Natural killer cell (primary cell): Measurements from ENCODE around the gene HEATR3. TPM values are rescaled to one million over a fixed set of nuclear protein-coding genes. Genes with fewer than 3 reads are reported as not detected.
A peak's percentile ranks its signal among the peaks of the same experiment; 100 is the strongest.

Source experiments
- ATAC-seq, 3 donors: fragments of 150-1000 bp in 2 of 3; fragments of 200-7000 bp in 1 of 3; cut with Tn5 transposase; 1 replicate in 1 of 3; 2 replicates in 2 of 3; pipeline ENCODE4 v1.10.0; 2021; ENCODE audit warnings: mild to moderate bottlenecking in 2 of 3, moderate library complexity in 2 of 3
- DNase-seq, 2 donors: peaks; one replicate each; pipeline versions ENCODE4 v3.0.0 to v3.0.0-alpha.2; 2013 to 2021; ENCODE audit warnings: mixed read lengths in 1 of 2
- H3K27ac ChIP-seq: one replicate; pipeline ENCODE4 v1.5.1; 2013; ENCODE audit warnings: mild to moderate bottlenecking, low read length
- H3K27me3 ChIP-seq: one replicate; pipeline ENCODE4 v1.6.1; 2013; ENCODE audit warnings: low read length; ENCODE audit not compliant: control insufficient read depth, insufficient read depth
- H3K36me3 ChIP-seq: one replicate; pipeline ENCODE4 v1.6.1; 2013; ENCODE audit warnings: low read length; ENCODE audit not compliant: control insufficient read depth, insufficient read depth
- H3K4me1 ChIP-seq: one replicate; pipeline ENCODE4 v1.6.1; 2013; ENCODE audit warnings: low read length; ENCODE audit not compliant: control insufficient read depth, insufficient read depth
- H3K4me3 ChIP-seq: one replicate; pipeline ENCODE4 v1.5.1; 2013; ENCODE audit warnings: low read length
- H3K9me3 ChIP-seq: one replicate; pipeline ENCODE4 v1.6.1; 2013; ENCODE audit warnings: low read length; ENCODE audit not compliant: control insufficient read depth, insufficient read depth
- H3K27ac Mint-ChIP-seq, 2 donors: one replicate each; pipeline ENCODE4 v1.8.0; 2022; ENCODE audit warnings: mild to moderate bottlenecking in 2 of 2, mixed read lengths in 2 of 2, moderate library complexity in 1 of 2
- H3K27me3 Mint-ChIP-seq, 2 donors: one replicate each; pipeline ENCODE4 v1.8.0; 2022; ENCODE audit warnings: low read depth in 2 of 2, mixed read lengths in 2 of 2
- H3K36me3 Mint-ChIP-seq: one replicate; pipeline ENCODE4 v1.8.0; 2022; ENCODE audit warnings: mixed read lengths
- H3K4me1 Mint-ChIP-seq, 2 donors: one replicate each; pipeline ENCODE4 v1.8.0; 2022; ENCODE audit warnings: mixed read lengths in 2 of 2
- H3K4me3 Mint-ChIP-seq: one replicate; pipeline ENCODE4 v1.8.0; 2022; ENCODE audit warnings: mild to moderate bottlenecking, moderate library complexity, mixed read lengths
- H3K9me3 Mint-ChIP-seq, 2 donors: one replicate each; pipeline ENCODE4 v1.8.0; 2022; ENCODE audit warnings: mixed read lengths in 2 of 2
- WGBS: methylation state at CpG from one replicate; pipeline ENCODE4 v1.1.7; 2013; ENCODE audit warnings: missing lambda C conversion rate; ENCODE audit not compliant: insufficient coverage; 5-methylcytosine and 5-hydroxymethylcytosine counted together
- intact Hi-C: fragments of 100-400 bp; cut with micrococcal nuclease; formaldehyde crosslinking; loops from one replicate; pipeline ENCODE4 v1.14.2; 2022
- total RNA-seq, 4 donors: library from RNA; stranded (reverse); fragments of 120-200 nt in 1 of 4; gene quantifications; one replicate each; pipeline versions ENCODE4 v1.2.3 to v1.2.4, GENCODE V29; 2013 to 2022
- TF ChIP-seq, protein P1 (sequence below): fragments of 200-600 bp; IDR thresholded peaks from one replicate; pipeline ENCODE4 v1.8.0; 2022; ENCODE audit warnings: antibody characterized with exemption

Gene HEATR3
- total RNA-seq, 3 donors from 2014 or later (not counting 1 experiment from before 2014, with no cell fraction given), result 14.6 to 25.0 (median 21.4) TPM

DNA sequence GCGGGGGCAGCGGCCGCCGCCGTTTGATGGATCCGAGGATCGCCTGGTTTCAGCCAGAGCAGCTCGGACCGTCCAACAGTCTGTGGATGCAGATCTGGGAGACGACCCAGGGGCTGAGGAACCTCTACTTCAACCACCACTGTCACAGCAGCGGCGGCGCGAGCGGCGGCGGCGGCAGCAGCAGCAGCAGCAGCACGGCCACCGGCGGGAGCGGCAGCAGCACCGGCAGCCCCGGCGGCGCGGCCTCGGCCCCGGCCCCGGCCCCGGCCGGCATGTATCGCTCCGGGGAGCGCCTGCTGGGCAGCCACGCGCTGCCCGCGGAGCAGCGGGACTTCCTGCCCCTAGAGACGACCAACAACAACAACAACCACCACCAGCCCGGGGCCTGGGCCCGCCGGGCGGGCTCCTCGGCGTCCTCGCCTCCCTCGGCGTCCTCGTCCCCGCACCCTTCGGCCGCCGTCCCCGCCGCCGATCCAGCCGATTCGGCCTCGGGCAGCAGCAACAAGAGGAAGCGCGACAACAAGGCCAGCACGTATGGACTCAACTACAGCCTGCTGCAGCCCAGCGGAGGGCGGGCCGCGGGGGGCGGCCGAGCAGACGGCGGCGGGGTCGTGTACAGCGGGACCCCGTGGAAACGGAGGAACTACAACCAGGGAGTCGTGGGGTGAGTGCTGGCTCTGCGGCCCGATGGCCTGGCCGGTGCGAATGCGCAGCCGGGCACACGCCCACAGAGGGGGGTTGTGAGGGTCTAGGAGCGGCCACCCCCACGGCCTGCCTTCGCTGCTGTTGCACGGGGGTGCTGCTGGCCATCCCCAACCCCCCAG is 88.0 kb downstream of the HEATR3 start:
- H3K9me3 Mint-ChIP-seq, result no peaks in the 10 kb centered on the region
- Histone ChIP-seq H3K9me3 (no peaks in the 10 kb centered on the region), H3K4me1 (peaks cover 31% of the 10 kb centered on the region), H3K36me3 (no peaks in the 10 kb centered on the region), H3K27ac (peak overlapping the region; percentile 51), H3K4me3 (peak overlapping the region; percentile 48), H3K27me3 (no peaks in the 10 kb centered on the region)
- ATAC-seq (peak in 2 of 3 donors; percentile 6 to 7), DNase-seq (peak in 1 of 2 donors; percentile 53)
- WGBS, result 2% methylated on average over 89 of the region's 89 CpGs
- no peaks in the 10 kb centered on the region for H3K27me3 Mint-ChIP-seq
- peak overlapping the region; percentile 46 to 83 for H3K27ac Mint-ChIP-seq
- no peaks in the 10 kb centered on the region for H3K36me3 Mint-ChIP-seq
- peak overlapping the region; percentile 90 for H3K4me3 Mint-ChIP-seq
- TF ChIP-seq, protein P1, sequence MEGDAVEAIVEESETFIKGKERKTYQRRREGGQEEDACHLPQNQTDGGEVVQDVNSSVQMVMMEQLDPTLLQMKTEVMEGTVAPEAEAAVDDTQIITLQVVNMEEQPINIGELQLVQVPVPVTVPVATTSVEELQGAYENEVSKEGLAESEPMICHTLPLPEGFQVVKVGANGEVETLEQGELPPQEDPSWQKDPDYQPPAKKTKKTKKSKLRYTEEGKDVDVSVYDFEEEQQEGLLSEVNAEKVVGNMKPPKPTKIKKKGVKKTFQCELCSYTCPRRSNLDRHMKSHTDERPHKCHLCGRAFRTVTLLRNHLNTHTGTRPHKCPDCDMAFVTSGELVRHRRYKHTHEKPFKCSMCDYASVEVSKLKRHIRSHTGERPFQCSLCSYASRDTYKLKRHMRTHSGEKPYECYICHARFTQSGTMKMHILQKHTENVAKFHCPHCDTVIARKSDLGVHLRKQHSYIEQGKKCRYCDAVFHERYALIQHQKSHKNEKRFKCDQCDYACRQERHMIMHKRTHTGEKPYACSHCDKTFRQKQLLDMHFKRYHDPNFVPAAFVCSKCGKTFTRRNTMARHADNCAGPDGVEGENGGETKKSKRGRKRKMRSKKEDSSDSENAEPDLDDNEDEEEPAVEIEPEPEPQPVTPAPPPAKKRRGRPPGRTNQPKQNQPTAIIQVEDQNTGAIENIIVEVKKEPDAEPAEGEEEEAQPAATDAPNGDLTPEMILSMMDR, result no peak
- peaks cover 35 to 36% of the 10 kb centered on the region in 2 donors for H3K4me1 Mint-ChIP-seq
- intact Hi-C loops, result loop anchor here (2.0 to 5.0 kb wide), 3 partner anchors 87 to 183 kb away; partner anchors contain the start of gene CNEP1R1

DNA sequence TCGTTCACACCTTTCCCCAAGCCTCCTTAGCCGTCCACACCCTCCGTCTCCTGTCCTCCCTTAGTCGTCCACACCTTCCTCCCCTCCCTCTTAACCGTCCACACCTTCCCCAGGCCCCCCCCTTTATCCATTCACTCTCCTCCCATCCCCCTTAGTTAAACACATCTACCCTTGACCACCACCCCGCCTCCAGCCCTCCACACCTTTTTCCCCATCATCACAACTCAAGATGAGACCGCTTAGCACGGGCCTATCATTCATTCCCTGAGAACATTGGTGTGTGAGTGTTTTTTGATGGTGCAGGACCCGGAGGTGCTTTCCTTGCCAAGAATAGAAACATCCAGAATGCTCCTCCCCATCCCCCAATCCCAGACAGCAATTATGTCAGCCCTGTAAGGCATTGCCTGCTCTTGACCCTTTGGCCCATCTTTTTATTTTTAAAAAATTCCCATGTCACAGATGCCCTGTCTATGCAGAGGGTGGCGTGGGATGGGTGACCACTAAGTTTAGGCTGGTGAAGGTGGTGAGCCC is 88.7 kb downstream of the HEATR3 start:
- DNase-seq, result peak in 1 of 2 donors; percentile 45

DNA sequence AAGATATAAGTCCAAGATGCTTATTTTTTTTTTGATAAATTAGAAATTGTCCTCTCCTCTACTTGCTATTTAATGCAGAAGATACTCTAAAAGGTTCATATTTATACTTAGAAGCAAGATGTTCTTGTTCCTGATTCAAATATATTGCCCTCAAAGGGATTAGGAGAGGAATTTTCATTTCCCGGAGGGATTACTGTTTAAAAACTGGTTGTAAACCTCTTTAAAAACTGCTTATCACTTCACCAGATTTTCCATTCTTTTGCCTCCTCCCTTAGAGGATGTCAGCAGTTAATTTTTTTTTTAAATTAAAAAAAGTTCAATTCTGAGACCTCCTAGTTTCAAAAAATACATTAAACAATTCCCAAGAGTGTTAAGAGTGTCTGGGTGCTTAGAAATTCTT is 90.2 kb downstream of the HEATR3 start:
- no CpG with 5 or more reads among the region's 1 CpG for WGBS
- intact Hi-C loops, result loop anchor here (5.0 kb wide), 1 partner anchor 111 kb away; the partner anchor contains the start of gene ADCY7
- peaks cover 38% of the 10 kb centered on the region for H3K4me1 ChIP-seq

More for the DNA sequence above, 88.7 kb downstream of the HEATR3 start:
- H3K27me3 ChIP-seq, result no peaks in the 10 kb centered on the region
- intact Hi-C loops, result loop anchor here (5.0 kb wide), 1 partner anchor 183 kb away; no protein-coding TSS in a partner anchor
- peaks cover 41 to 43% of the 10 kb centered on the region in 2 donors for H3K4me1 Mint-ChIP-seq
- H3K4me1 ChIP-seq, result peaks cover 31% of the 10 kb centered on the region
- WGBS, result 27% methylated on average over 7 of the region's 10 CpGs
- H3K36me3 ChIP-seq, result no peaks in the 10 kb centered on the region
- no peaks in the 10 kb centered on the region for H3K9me3 ChIP-seq
- no peaks in the 10 kb centered on the region for H3K27me3 Mint-ChIP-seq
- no peaks in the 10 kb centered on the region for H3K9me3 Mint-ChIP-seq
- peak overlapping the region; percentile 48 for H3K4me3 ChIP-seq
- TF ChIP-seq, protein P1, result no peak
- ATAC-seq, result no peak
- no peaks in the 10 kb centered on the region for H3K36me3 Mint-ChIP-seq
- H3K27ac Mint-ChIP-seq, result peak overlapping the region; percentile 78 to 83
- peak overlapping the region; percentile 90 for H3K4me3 Mint-ChIP-seq
- peak overlapping the region; percentile 36 for H3K27ac ChIP-seq

More for the DNA sequence above, 90.2 kb downstream of the HEATR3 start:
- Mint-ChIP-seq H3K27me3 (no peaks in the 10 kb centered on the region), H3K4me1 (peaks cover 55 to 56% of the 10 kb centered on the region in 2 donors), H3K4me3 (peak overlapping the region; percentile 90), H3K36me3 (no peaks in the 10 kb centered on the region), H3K27ac (peak overlapping the region; percentile 78 to 83), H3K9me3 (no peaks in the 10 kb centered on the region)
- H3K27me3 ChIP-seq, result no peaks in the 10 kb centered on the region
- TF ChIP-seq, protein P1, result no peak
- no peak overlapping the region for H3K27ac ChIP-seq
- no peaks in the 10 kb centered on the region for H3K9me3 ChIP-seq
- ATAC-seq, result no peak
- H3K4me3 ChIP-seq, result no peak overlapping the region
- DNase-seq, result no peak
- H3K36me3 ChIP-seq, result no peaks in the 10 kb centered on the region

Other genes starting within 250 kb of the HEATR3 start
- gene ZNF423, start 209.9 kb upstream of the HEATR3 start, total RNA-seq, result not detected
- 10 to 100 TPM; 34.3 to 41.6 (median 37.5) TPM for gene CNEP1R1, start 40.7 kb upstream of the HEATR3 start, total RNA-seq
- gene TENT4B, start 87.3 kb downstream of the HEATR3 start, total RNA-seq, result 10 to 100 TPM; 37.5 to 48.7 (median 44.4) TPM
- 100 to 1,000 TPM; 479 to 591 (median 512) TPM for gene ADCY7, start 200.6 kb downstream of the HEATR3 start, total RNA-seq